ENCODE measurements around the gene C4BPA. TPM values are rescaled to one million over a fixed set of nuclear protein-coding genes. Genes with fewer than 3 reads are reported as not detected.
A peak's percentile ranks its signal among the peaks of the same experiment; 100 is the strongest.

Gene C4BPA
- total RNA-seq, 4 donors from 2014 or later = 0.67 TPM; not detected in 3

DNA sequence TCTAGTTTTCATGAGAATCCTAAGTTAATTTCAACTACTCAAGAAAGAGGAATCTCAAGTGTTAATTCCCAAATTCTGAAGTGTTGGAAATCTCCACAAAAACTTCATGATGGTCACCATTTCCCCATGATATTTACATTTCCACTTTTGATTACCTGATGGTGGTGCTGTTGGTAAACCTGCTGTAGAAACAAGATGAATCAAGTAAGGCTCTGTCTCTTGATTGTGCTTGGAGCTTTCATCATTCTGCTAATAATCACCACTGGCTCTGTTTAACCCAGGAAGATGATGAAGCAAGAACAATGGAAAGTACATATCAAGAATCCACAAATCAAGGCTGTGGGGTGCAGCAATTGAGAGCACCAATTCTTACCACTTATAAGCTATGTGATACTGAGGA, 77.8 kb downstream of the C4BPA start:
- no peaks in the 10 kb centered on the region for H3K36me3 ChIP-seq
- H3K4me1 ChIP-seq = no peaks in the 10 kb centered on the region
- no peak overlapping the region for H3K4me3 ChIP-seq
- no peaks in the 10 kb centered on the region for H3K27me3 ChIP-seq
- DNase-seq = no peak
- no peaks in the 10 kb centered on the region for H3K9me3 ChIP-seq
- intact Hi-C loops (cut with DNase I) = no loop called here
- no peak for TF ChIP-seq POLR2A (IDR thresholded peaks at IDR 0.05)
- TF ChIP-seq, protein P1, sequence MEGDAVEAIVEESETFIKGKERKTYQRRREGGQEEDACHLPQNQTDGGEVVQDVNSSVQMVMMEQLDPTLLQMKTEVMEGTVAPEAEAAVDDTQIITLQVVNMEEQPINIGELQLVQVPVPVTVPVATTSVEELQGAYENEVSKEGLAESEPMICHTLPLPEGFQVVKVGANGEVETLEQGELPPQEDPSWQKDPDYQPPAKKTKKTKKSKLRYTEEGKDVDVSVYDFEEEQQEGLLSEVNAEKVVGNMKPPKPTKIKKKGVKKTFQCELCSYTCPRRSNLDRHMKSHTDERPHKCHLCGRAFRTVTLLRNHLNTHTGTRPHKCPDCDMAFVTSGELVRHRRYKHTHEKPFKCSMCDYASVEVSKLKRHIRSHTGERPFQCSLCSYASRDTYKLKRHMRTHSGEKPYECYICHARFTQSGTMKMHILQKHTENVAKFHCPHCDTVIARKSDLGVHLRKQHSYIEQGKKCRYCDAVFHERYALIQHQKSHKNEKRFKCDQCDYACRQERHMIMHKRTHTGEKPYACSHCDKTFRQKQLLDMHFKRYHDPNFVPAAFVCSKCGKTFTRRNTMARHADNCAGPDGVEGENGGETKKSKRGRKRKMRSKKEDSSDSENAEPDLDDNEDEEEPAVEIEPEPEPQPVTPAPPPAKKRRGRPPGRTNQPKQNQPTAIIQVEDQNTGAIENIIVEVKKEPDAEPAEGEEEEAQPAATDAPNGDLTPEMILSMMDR (IDR thresholded peaks at IDR 0.05) = peak in 4 of 6 experiments; percentile 9 to 47 (median 18)
- H3K27ac ChIP-seq = no peak overlapping the region

DNA sequence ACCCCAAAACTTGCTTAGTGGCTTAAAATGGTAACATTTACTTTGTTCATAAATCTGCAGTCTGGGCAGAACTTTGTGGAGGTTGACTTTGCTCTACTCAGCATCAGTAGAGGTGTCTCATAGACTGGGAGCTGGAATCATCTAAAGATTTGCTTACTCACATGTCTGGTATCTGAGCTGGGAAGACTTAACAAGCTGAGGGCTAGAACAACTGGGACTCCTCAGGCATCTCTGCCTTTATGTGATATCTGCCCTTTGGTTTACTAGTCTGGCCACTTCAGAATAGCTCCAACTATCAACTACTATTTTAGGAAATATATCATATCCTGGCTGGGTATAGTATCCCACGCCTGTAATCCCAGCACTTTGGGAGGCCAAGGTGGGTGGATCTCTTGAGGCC, 82.5 kb downstream of the C4BPA start:
- WGBS, 2 donors = 75 to 100% methylated on average over 1 of the region's 1 CpG
- Histone ChIP-seq H3K4me3 (no peak overlapping the region), H3K36me3 (no peaks in the 10 kb centered on the region), H3K4me1 (peaks cover 0 to 4% (median 0%) of the 10 kb centered on the region in 3 donors), H3K9me3 (no peaks in the 10 kb centered on the region), H3K27ac (no peak overlapping the region), H3K27me3 (no peaks in the 10 kb centered on the region)
- TF ChIP-seq, protein P1 (IDR thresholded peaks at IDR 0.05) = no peak
- no peak for TF ChIP-seq POLR2A (IDR thresholded peaks at IDR 0.05)
- no peak for DNase-seq
- intact Hi-C loops (cut with DNase I) = no loop called here

DNA sequence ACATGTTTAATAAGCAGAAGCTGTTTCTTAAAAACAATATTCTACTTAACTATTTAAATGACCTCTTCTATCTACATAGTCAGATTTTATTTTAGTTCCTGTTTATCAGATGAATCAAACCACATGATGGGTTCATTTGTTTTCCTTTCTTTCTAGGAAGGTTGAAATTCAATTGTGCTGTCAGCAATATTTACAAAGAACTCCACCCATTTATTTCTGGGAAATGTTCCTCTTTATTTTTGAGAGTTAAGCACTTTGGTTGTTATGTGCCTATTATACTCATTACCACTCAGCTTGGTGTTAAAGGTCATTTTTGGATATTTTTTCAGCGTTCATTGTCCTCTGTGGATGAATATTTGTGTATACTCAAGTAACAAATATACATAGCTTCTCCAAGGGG, 84.9 kb downstream of the C4BPA start:
- Histone ChIP-seq H3K4me3 (no peak overlapping the region), H3K27me3 (no peaks in the 10 kb centered on the region), H3K9me3 (no peaks in the 10 kb centered on the region), H3K36me3 (no peaks in the 10 kb centered on the region), H3K27ac (no peak overlapping the region), H3K4me1 (peaks cover 0 to 4% (median 0%) of the 10 kb centered on the region in 3 donors)
- WGBS, 2 donors = 29 to 50% methylated on average over 1 of the region's 1 CpG
- TF ChIP-seq POLR2A (IDR thresholded peaks at IDR 0.05) = no peak
- TF ChIP-seq, protein P1 (IDR thresholded peaks at IDR 0.05) = no peak
- no peak for DNase-seq
- intact Hi-C loops (cut with DNase I) = no loop called here

DNA sequence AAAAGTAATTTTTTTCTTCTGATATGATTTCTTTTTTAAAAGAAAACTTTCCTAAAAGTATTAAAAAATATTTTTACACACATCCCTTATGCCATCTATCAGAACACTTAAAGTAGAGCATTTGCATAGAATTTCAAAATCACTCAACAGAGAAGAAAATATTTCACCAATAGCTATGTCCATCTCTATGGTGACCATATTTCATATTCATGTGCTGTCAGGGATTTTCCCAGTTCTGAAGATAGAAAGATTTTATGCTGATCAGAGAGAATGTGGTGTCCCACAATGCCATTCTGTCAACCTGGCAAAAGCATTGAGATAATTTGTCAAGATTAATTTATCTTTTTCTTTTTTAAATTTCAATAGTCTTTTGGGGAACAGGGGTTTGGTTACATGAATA, 87.0 kb downstream of the C4BPA start:
- H3K27ac ChIP-seq = no peak overlapping the region
- TF ChIP-seq, protein P1 (IDR thresholded peaks at IDR 0.05) = no peak
- no peak for TF ChIP-seq POLR2A (IDR thresholded peaks at IDR 0.05)
- H3K4me3 ChIP-seq = no peak overlapping the region
- peaks cover 0 to 4% (median 0%) of the 10 kb centered on the region in 3 donors for H3K4me1 ChIP-seq
- intact Hi-C loops (cut with DNase I) = no loop called here
- no peaks in the 10 kb centered on the region for H3K27me3 ChIP-seq
- H3K9me3 ChIP-seq = no peaks in the 10 kb centered on the region
- DNase-seq = no peak
- H3K36me3 ChIP-seq = no peaks in the 10 kb centered on the region

DNA sequence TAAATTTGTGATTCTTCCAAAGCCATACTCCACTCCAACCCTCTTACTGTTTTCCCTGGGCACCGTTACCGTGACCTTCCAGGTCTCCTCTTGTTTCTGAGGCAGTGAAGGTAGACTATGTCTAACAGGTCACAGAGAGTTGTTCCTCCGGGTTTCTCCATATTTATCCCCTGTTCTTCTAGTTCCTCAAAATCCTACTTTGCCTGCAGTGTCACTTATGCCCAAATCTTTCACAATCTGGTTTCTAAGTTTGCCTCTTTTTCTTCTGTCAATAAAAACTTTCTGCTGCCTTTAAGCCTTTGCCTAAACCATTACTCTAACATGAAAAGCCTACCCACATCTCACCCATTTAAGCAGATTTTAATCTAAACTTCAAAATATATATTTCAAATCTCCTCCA, 87.7 kb downstream of the C4BPA start:
- no peaks in the 10 kb centered on the region for H3K36me3 ChIP-seq
- no peak for DNase-seq
- H3K27me3 ChIP-seq = no peaks in the 10 kb centered on the region
- TF ChIP-seq, protein P1 (IDR thresholded peaks at IDR 0.05) = no peak
- TF ChIP-seq POLR2A (IDR thresholded peaks at IDR 0.05) = no peak
- peaks cover 0 to 4% (median 0%) of the 10 kb centered on the region in 3 donors for H3K4me1 ChIP-seq
- intact Hi-C loops (cut with DNase I) = no loop called here
- no peaks in the 10 kb centered on the region for H3K9me3 ChIP-seq
- no peak overlapping the region for H3K27ac ChIP-seq
- no peak overlapping the region for H3K4me3 ChIP-seq
- WGBS, 2 donors = 75 to 81% methylated on average over 3 of the region's 3 CpGs

Data from esophagus squamous epithelium (tissue), 5 donors.